WTC11 (cell line): ENCODE results near the gene TMEM59L. TPM values are rescaled to one million over a fixed set of nuclear protein-coding genes. Genes with fewer than 3 reads are reported as not detected.

Experiments used
- ATAC-seq: fragments of 200-7000 bp; cut with Tn5 transposase; 2 replicates; pipeline ENCODE4 v1.10.0; 2021; ENCODE audit warnings: mild to moderate bottlenecking, moderate library complexity
- CTCF ChIA-PET: fragments of 300-600 bp; sonication (Branson Sonifier 250); formaldehyde crosslinking; loops from one replicate; lab custom pipeline; 2021; ENCODE audit warnings: antibody characterized with exemption; lab: Charles Lee
- POLR2A ChIA-PET: fragments of 350-600 bp; sonication (Branson Sonifier 250); formaldehyde crosslinking; loops from one replicate; lab custom pipeline; 2021; ENCODE audit warnings: antibody characterized with exemption; lab: Charles Lee
- DNase-seq: peaks from one replicate; pipeline ENCODE4 v3.0.0; 2021; ENCODE audit warnings: low spot score
- H3K27ac Mint-ChIP-seq: 2 replicates; pipeline ENCODE4 v1.8.0; 2021; ENCODE audit warnings: mixed read lengths
- H3K27me3 Mint-ChIP-seq: 2 replicates; pipeline ENCODE4 v1.8.0; 2021; ENCODE audit warnings: low read depth, mild to moderate bottlenecking, moderate library complexity, mixed read lengths
- H3K36me3 Mint-ChIP-seq: 2 replicates; pipeline ENCODE4 v1.8.0; 2021; ENCODE audit warnings: mixed read lengths
- H3K4me1 Mint-ChIP-seq: 2 replicates; pipeline ENCODE4 v1.8.0; 2022; ENCODE audit warnings: mixed read lengths
- H3K4me3 Mint-ChIP-seq: 2 replicates; pipeline ENCODE4 v1.8.0; 2021; ENCODE audit warnings: mild to moderate bottlenecking, moderate library complexity, mixed read lengths
- H3K9me3 Mint-ChIP-seq: 2 replicates; pipeline ENCODE4 v1.8.0; 2021; ENCODE audit warnings: mixed read lengths
- ATF6 ChIP-seq: sonication (generic); formaldehyde crosslinking; IDR thresholded peaks from 2 replicates; pipeline ENCODE4 v1.8.1; 2023; ENCODE audit warnings: mild to moderate bottlenecking, missing genetic modification reagents
- CBFB ChIP-seq: sonication (generic); formaldehyde crosslinking; IDR thresholded peaks from 2 replicates; pipeline ENCODE4 v1.8.1; 2022; ENCODE audit warnings: mild to moderate bottlenecking, low read depth, missing genetic modification reagents
- CREB1 ChIP-seq: sonication (generic); formaldehyde crosslinking; IDR thresholded peaks from 2 replicates; pipeline ENCODE4 v1.8.0; 2023; ENCODE audit warnings: mild to moderate bottlenecking, missing genetic modification reagents
- CTCF ChIP-seq: fragments of 200-600 bp; IDR thresholded peaks from 2 replicates; pipeline ENCODE4 v1.8.0; 2022; ENCODE audit warnings: antibody characterized with exemption
- ELF4 ChIP-seq: sonication (generic); formaldehyde crosslinking; IDR thresholded peaks from 2 replicates; pipeline ENCODE4 v1.8.1; 2022; ENCODE audit warnings: low read depth, mild to moderate bottlenecking, moderate library complexity, missing genetic modification reagents
- ETV6 ChIP-seq: sonication (generic); formaldehyde crosslinking; IDR thresholded peaks from 2 replicates; pipeline ENCODE4 v1.8.1; 2022; ENCODE audit warnings: mild to moderate bottlenecking, missing genetic modification reagents
- FOXK1 ChIP-seq: sonication (generic); formaldehyde crosslinking; IDR thresholded peaks from 2 replicates; pipeline ENCODE4 v1.8.0; 2022; ENCODE audit warnings: mild to moderate bottlenecking, moderate library complexity, missing genetic modification reagents
- JUN ChIP-seq: sonication (generic); formaldehyde crosslinking; IDR thresholded peaks from 2 replicates; pipeline ENCODE4 v1.8.0; 2023; ENCODE audit warnings: mild to moderate bottlenecking, missing genetic modification reagents
- NR1H2 ChIP-seq: sonication (generic); formaldehyde crosslinking; IDR thresholded peaks from 2 replicates; pipeline ENCODE4 v1.9.0; 2021; ENCODE audit warnings: mild to moderate bottlenecking, moderate library complexity, missing genetic modification reagents
- OVOL2 ChIP-seq: fragments of 250-450 bp; sonication (Bioruptor Pico); IDR thresholded peaks from 2 replicates; pipeline ENCODE4 v1.9.0; 2021; ENCODE audit warnings: mild to moderate bottlenecking, borderline replicate concordance
- PRDM15 ChIP-seq: sonication (generic); formaldehyde crosslinking; IDR thresholded peaks from 2 replicates; pipeline ENCODE4 v1.8.0; 2022; ENCODE audit warnings: missing genetic modification reagents
- SOX15 ChIP-seq: fragments of 250-450 bp; sonication (Bioruptor Pico); IDR thresholded peaks from 2 replicates; pipeline ENCODE4 v1.9.0; 2021; ENCODE audit warnings: mild to moderate bottlenecking
- TCF7 ChIP-seq: sonication (generic); formaldehyde crosslinking; IDR thresholded peaks from 2 replicates; pipeline ENCODE4 v1.8.0; 2022; ENCODE audit warnings: mild to moderate bottlenecking, low read depth, missing genetic modification reagents, moderate library complexity
- TP53 ChIP-seq: sonication (generic); formaldehyde crosslinking; IDR thresholded peaks from 2 replicates; pipeline ENCODE4 v1.8.1; 2023; ENCODE audit warnings: mild to moderate bottlenecking, missing genetic modification reagents
- ZNF121 ChIP-seq: sonication (generic); formaldehyde crosslinking; IDR thresholded peaks from 2 replicates; pipeline ENCODE4 v1.8.0; 2023; ENCODE audit warnings: missing genetic modification reagents
- ZNF281 ChIP-seq: sonication (generic); formaldehyde crosslinking; IDR thresholded peaks from 2 replicates; pipeline ENCODE4 v1.8.0; 2023; ENCODE audit warnings: mild to moderate bottlenecking, missing genetic modification reagents
- ZNF425 ChIP-seq: fragments of 250-450 bp; sonication (Bioruptor Pico); conservative IDR thresholded peaks from 2 replicates; pipeline ENCODE4 v1.9.0; 2021; ENCODE audit warnings: mild to moderate bottlenecking
- total RNA-seq: library from RNA; stranded (reverse); gene quantifications from 3 replicates; pipeline ENCODE4 v1.2.3, GENCODE V29; 2021

The TMEM59L gene
- total RNA-seq, 1 experiment from 2014 or later = 14.8 TPM

GRCh38 chr19:18647371-18647767 is 34.7 kb downstream of the TMEM59L start:
- peaks cover 5% of the 10 kb centered on the region for H3K9me3 Mint-ChIP-seq
- DNase-seq (no peak), ATAC-seq (no peak)
- no peak overlapping the region for H3K4me3 Mint-ChIP-seq
- peak overlapping the region; percentile 12; the same call in 1 of the 2 replicates for H3K27ac Mint-ChIP-seq
- H3K36me3 Mint-ChIP-seq = no peaks in the 10 kb centered on the region
- no peak for TF ChIP-seq TP53
- no peak for TF ChIP-seq TCF7 (CRISPR knock-in tag)
- TF ChIP-seq ZNF425 (CRISPR knock-in tag) = no peak
- no peak for TF ChIP-seq ATF6 (CRISPR knock-in tag)
- no peak for TF ChIP-seq NR1H2 (CRISPR knock-in tag)
- no peak for TF ChIP-seq FOXK1 (CRISPR knock-in tag)
- no peak for TF ChIP-seq ETV6 (CRISPR knock-in tag)
- no peak for TF ChIP-seq OVOL2 (CRISPR knock-in tag)
- no peak for TF ChIP-seq CTCF
- TF ChIP-seq PRDM15 = no peak
- ChIA-PET CTCF (interaction anchor here (1.0 to 2.0 kb wide), 2 partner anchors 53 to 58 kb away, joined by 3 to 8 read pairs; no protein-coding TSS in a partner anchor), POLR2A (no interaction called here)
- peaks cover 3% of the 10 kb centered on the region; the same call in 1 of the 2 replicates for H3K27me3 Mint-ChIP-seq
- peaks cover 47% of the 10 kb centered on the region for H3K4me1 Mint-ChIP-seq

- ATAC-seq (no peak), DNase-seq (no peak)
- Mint-ChIP-seq H3K4me3 (no peak overlapping the region), H3K27me3 (peaks cover 3% of the 10 kb centered on the region; the same call in 1 of the 2 replicates), H3K36me3 (no peaks in the 10 kb centered on the region), H3K4me1 (peaks cover 47% of the 10 kb centered on the region), H3K9me3 (peaks cover 5% of the 10 kb centered on the region), H3K27ac (0 out of 2 replicates have a peak overlapping the region, but pooled peaks have one; percentile 53)
- CTCF ChIA-PET = interaction anchor here (1.1 to 2.0 kb wide), 2 partner anchors 25 to 54 kb away, joined by 5 to 8 read pairs; no protein-coding TSS in a partner anchor
- POLR2A ChIA-PET = no interaction called here
- no peak for TF ChIP-seq ZNF281 (CRISPR knock-in tag)
- no peak for TF ChIP-seq ELF4 (CRISPR knock-in tag)
- no peak for TF ChIP-seq ZNF121 (CRISPR knock-in tag)
- TF ChIP-seq ATF6 (CRISPR knock-in tag) = no peak
- no peak for TF ChIP-seq JUN (CRISPR knock-in tag)
- no peak for TF ChIP-seq SOX15 (CRISPR knock-in tag)
- no peak for TF ChIP-seq CTCF
- TF ChIP-seq CBFB (CRISPR knock-in tag) = no peak
- no peak for TF ChIP-seq CREB1 (CRISPR knock-in tag)
Observed at GRCh38 chr19:18647807-18648206, 35.1 kb downstream of the TMEM59L start.
